ENCODE measurements around the gene WASHC1.
A peak's percentile ranks its signal among the peaks of the same experiment; 100 is the strongest.
"Not testable (repeated sequence)": the region's sequence is repeated elsewhere in the genome, so short reads cannot be mapped to it uniquely, and the experiment has no call there.

WASHC1 gene

GRCh38 chr9:45180-45878 lies 16.1 kb upstream of the WASHC1 start:
- not testable (repeated sequence) for H3K4me3 ChIP-seq (ENCODE audit: low read length); H3K27ac ChIP-seq (ENCODE audit: low read length); H3K4me1 ChIP-seq (ENCODE audit: control insufficient read depth, low read depth, low read length); H3K27me3 ChIP-seq (ENCODE audit: control insufficient read depth, insufficient read depth, low read length); H3K9me3 ChIP-seq (ENCODE audit: control insufficient read depth, low read depth, low read length); H3K36me3 ChIP-seq (ENCODE audit: control insufficient read depth, low read depth, low read length); H3K9ac ChIP-seq (ENCODE audit: low read length)

- H3K27ac ChIP-seq (ENCODE audit: low read length); H3K4me1 ChIP-seq (ENCODE audit: control insufficient read depth, low read depth, low read length); H3K9ac ChIP-seq (ENCODE audit: low read length); H3K27me3 ChIP-seq (ENCODE audit: control insufficient read depth, insufficient read depth, low read length); H3K36me3 ChIP-seq (ENCODE audit: control insufficient read depth, low read depth, low read length); H3K9me3 ChIP-seq (ENCODE audit: control insufficient read depth, low read depth, low read length); H3K4me3 ChIP-seq (ENCODE audit: low read length): not testable (repeated sequence)
Measured at GRCh38 chr9:44416-44815, 15.2 kb upstream of the WASHC1 start.

- not testable (repeated sequence) for H3K27ac ChIP-seq (ENCODE audit: low read length); H3K9ac ChIP-seq (ENCODE audit: low read length); H3K27me3 ChIP-seq (ENCODE audit: control insufficient read depth, insufficient read depth, low read length); H3K4me3 ChIP-seq (ENCODE audit: low read length); H3K4me1 ChIP-seq (ENCODE audit: control insufficient read depth, low read depth, low read length); H3K36me3 ChIP-seq (ENCODE audit: control insufficient read depth, low read depth, low read length); H3K9me3 ChIP-seq (ENCODE audit: control insufficient read depth, low read depth, low read length)
Measured at GRCh38 chr9:43636-44035, 14.4 kb upstream of the WASHC1 start.

- not testable (repeated sequence) for H3K9me3 ChIP-seq (ENCODE audit: control insufficient read depth, low read depth, low read length); H3K36me3 ChIP-seq (ENCODE audit: control insufficient read depth, low read depth, low read length); H3K27me3 ChIP-seq (ENCODE audit: control insufficient read depth, insufficient read depth, low read length); H3K27ac ChIP-seq (ENCODE audit: low read length); H3K4me3 ChIP-seq (ENCODE audit: low read length); H3K9ac ChIP-seq (ENCODE audit: low read length); H3K4me1 ChIP-seq (ENCODE audit: control insufficient read depth, low read depth, low read length)
Measured at GRCh38 chr9:43116-43515, 13.9 kb upstream of the WASHC1 start.

GRCh38 chr9:41819-42218 lies 12.6 kb upstream of the WASHC1 start:
- H3K27ac ChIP-seq (ENCODE audit: low read length); H3K9ac ChIP-seq (ENCODE audit: low read length); H3K27me3 ChIP-seq (ENCODE audit: control insufficient read depth, insufficient read depth, low read length); H3K4me3 ChIP-seq (ENCODE audit: low read length); H3K4me1 ChIP-seq (ENCODE audit: control insufficient read depth, low read depth, low read length); H3K36me3 ChIP-seq (ENCODE audit: control insufficient read depth, low read depth, low read length); H3K9me3 ChIP-seq (ENCODE audit: control insufficient read depth, low read depth, low read length): not testable (repeated sequence)

GRCh38 chr9:41261-41676 lies 12.0 kb upstream of the WASHC1 start:
- not testable (repeated sequence) for H3K27ac ChIP-seq (ENCODE audit: low read length)

GRCh38 chr9:32308-32707 lies 3.1 kb upstream of the WASHC1 start:
- not testable (repeated sequence) for H3K27me3 ChIP-seq (ENCODE audit: control insufficient read depth, insufficient read depth, low read length); H3K27ac ChIP-seq (ENCODE audit: low read length); H3K9me3 ChIP-seq (ENCODE audit: control insufficient read depth, low read depth, low read length); H3K4me1 ChIP-seq (ENCODE audit: control insufficient read depth, low read depth, low read length); H3K4me3 ChIP-seq (ENCODE audit: low read length); H3K36me3 ChIP-seq (ENCODE audit: control insufficient read depth, low read depth, low read length); H3K9ac ChIP-seq (ENCODE audit: low read length)

More at GRCh38 chr9:41261-41676, 12.0 kb upstream of the WASHC1 start:
- H3K4me3 ChIP-seq (ENCODE audit: low read length); H3K36me3 ChIP-seq (ENCODE audit: control insufficient read depth, low read depth, low read length); H3K9me3 ChIP-seq (ENCODE audit: control insufficient read depth, low read depth, low read length); H3K4me1 ChIP-seq (ENCODE audit: control insufficient read depth, low read depth, low read length); H3K27me3 ChIP-seq (ENCODE audit: control insufficient read depth, insufficient read depth, low read length); H3K9ac ChIP-seq (ENCODE audit: low read length): not testable (repeated sequence)

- H3K9me3 ChIP-seq (ENCODE audit: control insufficient read depth, low read depth, low read length); H3K9ac ChIP-seq (ENCODE audit: low read length); H3K4me1 ChIP-seq (ENCODE audit: control insufficient read depth, low read depth, low read length); H3K36me3 ChIP-seq (ENCODE audit: control insufficient read depth, low read depth, low read length); H3K27me3 ChIP-seq (ENCODE audit: control insufficient read depth, insufficient read depth, low read length); H3K27ac ChIP-seq (ENCODE audit: low read length): not testable (repeated sequence)
- H3K4me3 ChIP-seq (ENCODE audit: low read length) = peak overlapping the region; percentile 48
Measured at GRCh38 chr9:28775-29174, 481 bp downstream of the WASHC1 start.

GRCh38 chr9:21621-22020 lies 7.6 kb downstream of the WASHC1 start:
- not testable (repeated sequence) for H3K27me3 ChIP-seq (ENCODE audit: control insufficient read depth, insufficient read depth, low read length); H3K27ac ChIP-seq (ENCODE audit: low read length); H3K4me3 ChIP-seq (ENCODE audit: low read length); H3K9me3 ChIP-seq (ENCODE audit: control insufficient read depth, low read depth, low read length); H3K4me1 ChIP-seq (ENCODE audit: control insufficient read depth, low read depth, low read length); H3K36me3 ChIP-seq (ENCODE audit: control insufficient read depth, low read depth, low read length); H3K9ac ChIP-seq (ENCODE audit: low read length)

GRCh38 chr9:16875-17274 lies 12.4 kb downstream of the WASHC1 start:
- not testable (repeated sequence) for H3K9me3 ChIP-seq (ENCODE audit: control insufficient read depth, low read depth, low read length); H3K4me3 ChIP-seq (ENCODE audit: low read length); H3K9ac ChIP-seq (ENCODE audit: low read length); H3K27me3 ChIP-seq (ENCODE audit: control insufficient read depth, insufficient read depth, low read length); H3K27ac ChIP-seq (ENCODE audit: low read length); H3K36me3 ChIP-seq (ENCODE audit: control insufficient read depth, low read depth, low read length); H3K4me1 ChIP-seq (ENCODE audit: control insufficient read depth, low read depth, low read length)

- not testable (repeated sequence) for H3K4me3 ChIP-seq (ENCODE audit: low read length); H3K27me3 ChIP-seq (ENCODE audit: control insufficient read depth, insufficient read depth, low read length); H3K9me3 ChIP-seq (ENCODE audit: control insufficient read depth, low read depth, low read length); H3K27ac ChIP-seq (ENCODE audit: low read length); H3K9ac ChIP-seq (ENCODE audit: low read length); H3K4me1 ChIP-seq (ENCODE audit: control insufficient read depth, low read depth, low read length); H3K36me3 ChIP-seq (ENCODE audit: control insufficient read depth, low read depth, low read length)
Measured at GRCh38 chr9:14129-14809, 15.0 kb downstream of the WASHC1 start.

GRCh38 chr9:11206-11605 lies 18.1 kb downstream of the WASHC1 start:
- not testable (repeated sequence) for H3K9ac ChIP-seq (ENCODE audit: low read length); H3K27ac ChIP-seq (ENCODE audit: low read length); H3K9me3 ChIP-seq (ENCODE audit: control insufficient read depth, low read depth, low read length); H3K4me1 ChIP-seq (ENCODE audit: control insufficient read depth, low read depth, low read length); H3K4me3 ChIP-seq (ENCODE audit: low read length); H3K27me3 ChIP-seq (ENCODE audit: control insufficient read depth, insufficient read depth, low read length); H3K36me3 ChIP-seq (ENCODE audit: control insufficient read depth, low read depth, low read length)

Data from iPS-18a (cell line).